ENCODE data around the gene DGKI.

DGKI gene

GRCh38 chr7:137474540-137475026 lies 372.2 kb downstream of the DGKI start:
- no peak overlapping the region for H3K27ac ChIP-seq
- no peak overlapping the region for H3K9ac ChIP-seq
- no peaks in the 10 kb centered on the region for H3K36me3 ChIP-seq (ENCODE audit: insufficient read depth)
- H3K27me3 ChIP-seq (ENCODE audit: insufficient read depth, low read depth), result no peaks in the 10 kb centered on the region
- TF ChIP-seq CTCF (conservative IDR thresholded peaks at IDR 0.05; ENCODE audit: low read depth, low read length), result no peak
- no peaks in the 10 kb centered on the region for H4K20me1 ChIP-seq (ENCODE audit: insufficient read depth)
- H3K4me3 ChIP-seq (IDR thresholded peaks at IDR 0.05; ENCODE audit: insufficient read depth, low read depth, low read length), result no peak overlapping the region
- no peak overlapping the region for H2AFZ ChIP-seq (ENCODE audit: low read depth)
- no peak overlapping the region for H3K4me2 ChIP-seq
- no peaks in the 10 kb centered on the region for H3K4me1 ChIP-seq (ENCODE audit: low read depth, poor library complexity, severe bottlenecking)
- no peaks in the 10 kb centered on the region for H3K79me2 ChIP-seq (ENCODE audit: insufficient read depth, low read depth)

DNA sequence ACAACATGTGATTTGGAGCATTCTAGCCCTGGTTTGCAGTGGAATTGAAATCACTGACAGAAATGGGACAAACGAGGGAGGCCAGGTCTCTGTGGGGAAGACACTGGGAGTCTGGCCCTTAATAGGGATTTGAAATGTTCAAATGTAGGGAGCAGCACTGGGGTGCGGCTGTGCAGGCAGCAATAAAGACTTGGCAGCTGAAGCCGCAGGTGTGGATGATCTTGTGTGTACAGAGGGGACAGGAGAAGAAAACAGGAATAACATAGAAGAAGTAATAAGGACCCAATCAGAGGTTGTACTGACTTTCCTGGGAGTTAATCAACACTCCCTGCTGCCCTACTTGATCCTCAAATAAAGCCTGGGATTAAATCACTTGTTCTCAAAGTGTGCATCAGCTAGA lies 375.6 kb downstream of the DGKI start:
- Histone ChIP-seq H2AFZ (ENCODE audit: low read depth) (no peak overlapping the region), H3K79me2 (ENCODE audit: insufficient read depth, low read depth) (no peaks in the 10 kb centered on the region), H3K36me3 (ENCODE audit: insufficient read depth) (no peaks in the 10 kb centered on the region), H3K4me2 (no peak overlapping the region), H3K4me1 (ENCODE audit: low read depth, poor library complexity, severe bottlenecking) (no peaks in the 10 kb centered on the region), H3K27me3 (ENCODE audit: insufficient read depth, low read depth) (no peaks in the 10 kb centered on the region), H3K4me3 (IDR thresholded peaks at IDR 0.05; ENCODE audit: insufficient read depth, low read depth, low read length) (no peak overlapping the region), H4K20me1 (ENCODE audit: insufficient read depth) (no peaks in the 10 kb centered on the region), H3K9ac (no peak overlapping the region), H3K27ac (no peak overlapping the region)
- no peak for TF ChIP-seq CTCF (conservative IDR thresholded peaks at IDR 0.05; ENCODE audit: low read depth, low read length)

GRCh38 chr7:137469858-137470257 lies 376.9 kb downstream of the DGKI start:
- no peaks in the 10 kb centered on the region for H3K36me3 ChIP-seq (ENCODE audit: insufficient read depth)
- no peak overlapping the region for H2AFZ ChIP-seq (ENCODE audit: low read depth)
- H3K4me1 ChIP-seq (ENCODE audit: low read depth, poor library complexity, severe bottlenecking), result no peaks in the 10 kb centered on the region
- no peaks in the 10 kb centered on the region for H3K27me3 ChIP-seq (ENCODE audit: insufficient read depth, low read depth)
- no peak overlapping the region for H3K4me2 ChIP-seq
- no peak for TF ChIP-seq CTCF (conservative IDR thresholded peaks at IDR 0.05; ENCODE audit: low read depth, low read length)
- H4K20me1 ChIP-seq (ENCODE audit: insufficient read depth), result no peaks in the 10 kb centered on the region
- H3K27ac ChIP-seq, result no peak overlapping the region
- H3K79me2 ChIP-seq (ENCODE audit: insufficient read depth, low read depth), result no peaks in the 10 kb centered on the region
- no peak overlapping the region for H3K4me3 ChIP-seq (IDR thresholded peaks at IDR 0.05; ENCODE audit: insufficient read depth, low read depth, low read length)
- no peak overlapping the region for H3K9ac ChIP-seq

- H3K27me3 ChIP-seq (ENCODE audit: insufficient read depth, low read depth), result no peaks in the 10 kb centered on the region
- H3K27ac ChIP-seq, result no peak overlapping the region
- no peaks in the 10 kb centered on the region for H3K36me3 ChIP-seq (ENCODE audit: insufficient read depth)
- H3K4me2 ChIP-seq, result no peak overlapping the region
- no peak for TF ChIP-seq CTCF (conservative IDR thresholded peaks at IDR 0.05; ENCODE audit: low read depth, low read length)
- H3K79me2 ChIP-seq (ENCODE audit: insufficient read depth, low read depth), result no peaks in the 10 kb centered on the region
- no peak overlapping the region for H2AFZ ChIP-seq (ENCODE audit: low read depth)
- no peaks in the 10 kb centered on the region for H3K4me1 ChIP-seq (ENCODE audit: low read depth, poor library complexity, severe bottlenecking)
- H3K4me3 ChIP-seq (IDR thresholded peaks at IDR 0.05; ENCODE audit: insufficient read depth, low read depth, low read length), result no peak overlapping the region
- no peaks in the 10 kb centered on the region for H4K20me1 ChIP-seq (ENCODE audit: insufficient read depth)
- no peak overlapping the region for H3K9ac ChIP-seq
Measured at GRCh38 chr7:137469191-137469811, 377.5 kb downstream of the DGKI start.

All from KMS-11 (cell line).